GM19468 (cell line): ENCODE data around the gene PEX12.
A peak's percentile ranks its signal among the peaks of the same experiment; 100 is the strongest.
"Not testable (repeated sequence)": the region's sequence is repeated elsewhere in the genome, so short reads cannot be mapped to it uniquely, and the experiment has no call there.

Source experiments
- ATAC-seq: cut with Tn5 transposase; IDR thresholded peaks from one replicate; pipeline ENCODE4 v1.9.1; 2021; ENCODE audit warnings: mild to moderate bottlenecking, moderate library complexity, moderate number of reproducible peaks; ENCODE audit not compliant: unreplicated experiment; ENCODE audit errors: extremely low read depth

PEX12 gene

GRCh38 chr17:35578197-35578928, at the start of gene PEX12:
TSS of gene PEX12 (minus strand) at chr17:35578571. CDS start at chr17:35578021, 550 bp downstream.
- ATAC-seq: peak; percentile 80

GRCh38 chr17:35627417-35627816, 49.0 kb upstream of the PEX12 start:
- no peak for ATAC-seq

DNA sequence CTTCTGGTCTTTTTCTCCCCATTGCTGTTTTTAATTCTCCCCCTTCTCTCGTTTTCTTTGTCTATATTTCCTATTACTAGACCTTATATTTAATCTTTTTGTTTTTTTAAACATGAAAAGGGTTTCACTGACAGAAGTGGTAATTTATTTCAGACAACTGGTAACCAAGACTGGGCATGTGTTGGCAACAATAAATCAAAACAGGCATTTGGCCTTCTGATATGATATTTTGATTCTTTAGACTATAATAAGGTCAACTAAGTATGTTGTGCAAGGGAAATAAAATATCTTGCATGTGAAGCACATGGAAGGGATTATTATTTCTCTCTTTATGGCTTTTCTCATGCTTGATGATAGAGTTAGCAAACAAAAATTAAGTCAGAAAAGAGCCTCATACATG, 43.4 kb upstream of the PEX12 start:
- no peak for ATAC-seq

GRCh38 chr17:35618628-35619027, 40.3 kb upstream of the PEX12 start:
- no peak for ATAC-seq

DNA sequence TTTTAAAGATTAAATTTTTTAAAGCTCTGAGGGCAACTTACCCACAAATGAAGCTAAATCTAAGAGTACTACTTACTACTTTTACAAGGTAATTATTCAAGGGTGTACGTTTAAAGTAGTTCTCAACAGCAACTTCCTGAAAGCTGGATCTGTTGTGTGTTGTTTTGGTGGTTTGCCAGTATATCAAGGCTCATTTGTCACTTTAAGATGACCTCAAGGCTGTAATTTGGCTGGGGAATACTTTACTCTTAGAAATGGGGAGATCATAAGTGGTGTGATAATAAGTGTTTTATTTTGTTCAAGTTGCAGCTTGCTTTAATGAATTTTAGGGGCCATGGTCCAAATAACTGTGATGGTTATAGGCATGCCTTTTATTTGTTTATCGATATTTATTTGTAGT, 39.1 kb upstream of the PEX12 start:
- no peak for ATAC-seq

DNA sequence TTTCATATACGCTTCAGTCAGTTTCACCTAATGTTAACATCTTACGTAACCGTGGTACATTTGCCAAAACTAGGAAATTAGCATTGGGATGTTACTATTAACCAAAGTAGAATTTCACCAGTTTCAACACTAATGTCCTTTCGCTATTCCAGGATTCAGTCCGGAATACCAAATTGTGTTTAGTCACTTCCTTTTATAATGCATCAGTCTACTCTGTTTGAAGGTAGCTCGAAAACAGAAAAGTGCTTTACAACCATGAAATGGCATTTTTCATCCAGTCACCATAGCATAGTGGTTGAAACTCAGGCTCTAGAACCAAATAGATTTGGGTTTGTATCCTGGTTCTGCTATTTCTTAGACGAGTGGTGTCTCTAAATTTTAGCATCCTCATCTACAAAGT, 38.2 kb upstream of the PEX12 start:
- ATAC-seq: no peak

GRCh38 chr17:35614810-35615209, 36.4 kb upstream of the PEX12 start:
- ATAC-seq: no peak

- no peak for ATAC-seq
These were observed 34.7 kb upstream of the PEX12 start for GRCh38 chr17:35612924-35613521.

DNA sequence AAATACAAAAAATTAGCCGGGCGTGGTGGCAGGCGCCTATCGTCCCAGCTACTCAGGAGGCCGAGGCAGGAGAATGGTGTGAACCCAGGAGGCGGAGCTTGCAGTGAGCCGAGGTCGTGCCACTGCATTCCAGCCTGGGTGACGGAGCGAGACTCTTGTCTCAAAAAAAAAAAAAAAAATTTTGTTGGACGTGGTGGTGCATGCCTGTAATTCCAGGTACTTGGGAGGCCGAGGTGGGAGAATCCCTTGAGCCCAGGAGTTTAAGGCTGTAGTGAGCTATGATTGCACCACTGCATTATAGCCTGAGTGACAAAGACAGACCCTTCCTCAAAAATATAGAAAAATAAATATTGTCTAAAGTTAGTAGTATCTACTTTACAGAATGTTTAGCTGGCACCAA, 32.4 kb upstream of the PEX12 start:
- ATAC-seq: not testable (repeated sequence)

- no peak for ATAC-seq
These were observed 31.5 kb upstream of the PEX12 start for GRCh38 chr17:35609831-35610230.

DNA sequence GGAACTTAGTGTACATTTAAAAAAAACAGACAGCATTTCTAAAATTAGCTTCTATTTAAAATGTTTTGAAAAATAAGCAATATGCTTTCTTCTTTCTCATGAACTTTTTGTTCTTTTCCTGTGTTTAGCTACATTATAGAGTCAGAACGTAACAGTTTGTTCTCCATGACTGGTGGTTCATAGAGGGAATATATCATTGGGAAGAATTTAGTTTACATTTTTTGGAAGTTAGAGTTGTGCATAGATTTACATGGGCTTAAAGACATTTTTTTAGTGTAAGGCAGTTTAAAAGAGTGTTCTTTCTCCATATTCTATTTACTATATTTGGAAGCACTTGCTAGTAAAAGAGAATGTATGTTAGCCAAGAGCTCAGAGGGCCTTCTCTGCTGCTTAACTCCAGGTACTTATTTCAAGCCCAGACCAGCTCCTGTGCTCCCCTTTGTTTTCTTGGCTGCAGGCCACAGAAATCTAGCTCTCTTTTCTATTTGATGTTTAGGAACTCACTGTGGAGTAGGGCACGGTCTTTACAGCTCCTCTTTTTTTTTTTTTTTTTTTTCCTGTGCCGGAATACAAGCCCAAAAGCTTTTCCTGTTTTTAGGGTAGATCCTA, 29.0 kb upstream of the PEX12 start:
- no peak for ATAC-seq

- ATAC-seq: no peak
These were observed 27.3 kb upstream of the PEX12 start for GRCh38 chr17:35605678-35606077.

GRCh38 chr17:35603674-35604073, 25.3 kb upstream of the PEX12 start:
- ATAC-seq: no peak

DNA sequence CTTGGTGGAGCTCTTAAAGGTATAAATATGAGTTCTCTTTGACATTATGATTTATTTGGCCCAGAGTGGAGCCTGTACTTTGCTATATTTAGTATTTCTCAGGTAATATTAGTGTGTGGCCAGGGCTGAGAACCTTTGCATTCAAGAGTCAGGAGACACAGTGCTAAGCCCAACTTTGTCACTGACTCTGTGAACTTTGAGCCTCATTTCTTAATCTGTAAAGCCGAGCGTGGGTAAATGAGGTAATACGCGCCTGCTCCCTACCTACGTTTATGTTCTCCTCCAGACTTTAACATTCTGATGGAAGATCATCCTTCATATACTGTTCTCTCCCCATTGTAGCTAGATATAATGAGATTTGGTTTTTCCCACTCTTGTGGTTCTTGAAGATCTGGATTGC, 19.2 kb upstream of the PEX12 start:
- no peak for ATAC-seq

- ATAC-seq: no peak
These were observed 18.3 kb upstream of the PEX12 start for GRCh38 chr17:35596530-35597233.

DNA sequence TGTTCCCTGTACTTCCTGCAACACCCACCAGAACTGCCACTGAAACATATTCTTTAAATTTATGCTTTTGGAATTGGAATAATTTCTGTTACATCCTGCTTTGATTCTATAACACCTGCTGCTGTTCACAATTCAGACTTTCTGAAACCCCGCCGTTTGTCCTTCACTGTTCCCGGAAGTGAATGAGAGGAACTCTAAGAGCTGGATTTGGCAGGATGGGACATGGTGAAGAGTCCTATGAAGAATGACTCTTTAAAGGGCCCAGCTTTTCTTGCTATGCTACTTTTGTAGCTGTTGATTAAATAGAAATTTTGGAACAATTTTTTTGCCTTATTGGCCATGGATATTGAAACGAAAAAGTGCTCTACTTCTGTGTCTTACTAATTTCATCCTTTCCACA, 17.7 kb upstream of the PEX12 start:
- no peak for ATAC-seq

DNA sequence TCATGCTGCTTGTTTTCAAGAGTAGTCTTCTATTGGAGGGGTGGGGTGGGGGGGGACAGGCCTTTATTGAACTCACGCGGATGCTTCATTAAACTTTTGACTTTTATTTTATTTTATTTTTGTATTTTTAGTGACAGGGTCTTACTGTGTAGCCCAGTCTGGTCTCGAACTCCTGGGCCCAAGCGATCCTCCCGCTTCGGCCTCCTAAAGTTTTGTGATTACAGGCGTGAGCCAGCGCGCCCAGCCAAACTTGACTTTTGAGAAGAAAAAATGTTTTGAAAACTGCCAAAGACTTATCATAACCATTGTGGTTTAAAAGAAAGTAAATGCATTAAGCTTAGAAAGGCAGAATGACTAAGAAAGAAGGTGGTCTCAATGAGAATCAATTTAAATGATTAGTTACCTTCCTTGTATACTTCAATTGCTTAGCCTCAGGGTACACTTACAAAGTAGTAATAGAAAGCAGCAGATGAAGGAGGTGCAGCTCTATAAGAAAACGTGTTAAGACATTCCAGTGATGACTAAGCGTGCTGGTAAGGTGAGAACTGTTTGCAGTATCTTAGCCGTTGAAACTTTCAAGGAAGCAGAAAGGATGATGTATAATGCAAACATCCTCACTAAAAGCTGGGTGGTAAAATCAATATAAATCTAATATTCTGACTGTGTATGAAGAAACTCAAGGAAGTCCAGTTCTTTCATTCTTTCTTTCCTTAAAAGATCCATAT, 10.0 kb upstream of the PEX12 start:
- no peak for ATAC-seq

DNA sequence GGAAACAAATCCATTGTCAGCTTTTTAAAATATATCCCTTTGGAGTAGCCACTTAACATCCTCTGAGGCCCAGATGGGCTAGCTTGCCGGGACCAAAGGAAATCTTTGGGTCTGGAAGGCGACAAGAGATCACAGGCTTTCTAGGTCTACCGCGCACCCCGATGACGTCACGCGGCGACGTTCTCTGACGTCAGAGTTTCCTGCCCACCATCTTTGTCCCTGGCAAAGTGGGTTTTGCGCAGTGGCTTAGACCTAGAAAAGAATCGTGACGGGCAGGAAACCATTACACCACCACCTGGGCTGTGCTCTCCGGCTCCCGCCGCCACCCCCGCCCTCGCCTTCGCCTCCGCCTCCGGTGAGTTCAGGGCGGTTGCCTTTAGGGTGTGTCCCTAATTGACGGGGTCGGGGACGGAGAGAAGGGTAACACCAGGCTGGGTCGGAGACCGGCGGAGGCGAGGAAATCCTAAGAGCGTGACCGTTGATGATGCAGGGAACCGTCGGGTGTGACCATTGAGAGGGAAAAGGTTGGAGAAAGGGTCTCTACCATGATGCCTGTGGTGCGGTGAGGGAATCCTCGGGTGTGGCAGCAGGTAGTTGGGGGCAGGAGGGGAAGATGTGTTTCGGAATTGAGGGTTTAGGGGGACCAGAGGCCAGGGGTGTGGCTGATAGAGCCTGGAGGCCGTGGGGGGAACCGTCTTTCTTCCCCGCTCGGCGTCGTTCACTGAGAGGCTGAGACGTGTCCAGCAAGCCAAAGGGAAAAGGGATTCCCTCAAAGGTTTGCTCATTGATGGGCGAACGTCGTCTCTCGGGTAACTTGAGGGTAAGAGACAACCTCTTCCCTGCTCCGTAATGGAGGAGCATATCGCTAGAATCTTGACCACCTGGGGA, 8.9 kb upstream of the PEX12 start, which contains the start of gene AP2B1:
AP2B1 (plus strand) TSS at position 249 of the 888 bp plus-strand sequence. CDS start 6,709 bp downstream, outside the sequence.
- ATAC-seq: peak; percentile 82

DNA sequence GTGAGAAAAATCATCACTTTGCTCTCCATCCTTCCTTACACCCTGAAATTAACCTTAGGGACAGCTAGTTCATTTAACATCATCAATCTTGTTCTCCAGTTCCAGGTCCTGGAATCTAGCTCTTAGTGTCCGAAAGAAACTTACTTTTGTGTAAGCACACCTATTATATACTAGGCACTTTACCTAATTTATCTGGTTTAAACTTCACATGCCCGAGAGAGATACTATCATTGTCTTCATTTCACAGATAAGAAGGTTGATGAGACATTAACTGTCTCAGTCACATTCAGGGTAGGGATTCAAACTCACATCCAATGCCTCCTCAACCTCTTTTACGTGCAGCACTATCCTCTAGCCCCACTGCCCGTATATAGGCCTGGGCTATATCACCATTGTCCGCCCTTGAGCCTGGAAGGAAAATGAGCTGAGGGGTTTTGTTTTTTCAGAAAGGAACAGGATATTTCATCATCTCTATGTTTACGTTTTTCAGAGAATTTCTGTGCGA, 8.2 kb upstream of the PEX12 start:
- no peak for ATAC-seq
